PC-9 (cell line): ENCODE results near the gene BEST2.

Experiments used
- CTCF ChIP-seq: fragments of 200-600 bp; sonication (generic); conservative IDR thresholded peaks from 2 replicates; pipeline ENCODE4 v1.6.1; 2017; ENCODE audit warnings: mixed run types, antibody characterized with exemption, mild to moderate bottlenecking, moderate library complexity
- EZH2 ChIP-seq: fragments of 200-600 bp; sonication (generic); IDR thresholded peaks from 2 replicates; pipeline ENCODE4 v1.8.0; 2017; ENCODE audit warnings: antibody characterized with exemption, low read depth

- TF ChIP-seq CTCF = no peak
- TF ChIP-seq EZH2 = no peak
These were observed 49.4 kb downstream of the BEST2 start for GRCh38 chr19:12800923-12801465.
